Ishikawa (cell line): Measurements from ENCODE around the gene CROCC.

Experiments
- CEBPB ChIP-seq: IDR thresholded peaks from 2 replicates; pipeline ENCODE4 v1.6.1; 2012
- CREB1 ChIP-seq: IDR thresholded peaks from 2 replicates; pipeline ENCODE4 v1.6.1; 2012; ENCODE audit warnings: low read depth
- EP300 ChIP-seq: IDR thresholded peaks from 2 replicates; pipeline ENCODE4 v1.6.1; 2012; ENCODE audit warnings: borderline replicate concordance
- FOXM1 ChIP-seq: IDR thresholded peaks from 2 replicates; pipeline ENCODE4 v1.6.1; 2012; ENCODE audit warnings: low read depth, borderline replicate concordance
- RAD21 ChIP-seq: IDR thresholded peaks from 2 replicates; pipeline ENCODE4 v1.6.1; 2012; ENCODE audit warnings: low read depth
- TAF1 ChIP-seq: IDR thresholded peaks from 2 replicates; pipeline ENCODE4 v1.6.1; 2012; ENCODE audit warnings: low read depth, mild to moderate bottlenecking
- TCF12 ChIP-seq: IDR thresholded peaks from 2 replicates; pipeline ENCODE4 v1.6.1; 2012; ENCODE audit warnings: low read depth
- TEAD4 ChIP-seq: IDR thresholded peaks from 2 replicates; pipeline ENCODE4 v1.6.1; 2012
- YY1 ChIP-seq: IDR thresholded peaks from 2 replicates; pipeline ENCODE4 v1.6.1; 2012; ENCODE audit warnings: low read depth
- TF ChIP-seq, protein P1 (sequence below): IDR thresholded peaks from 2 replicates; pipeline ENCODE4 v1.6.1; 2012; ENCODE audit warnings: low read depth, mild to moderate bottlenecking
- TF ChIP-seq, protein P2 (sequence below): IDR thresholded peaks from 2 replicates; pipeline ENCODE4 v1.6.1; 2012

DNA sequence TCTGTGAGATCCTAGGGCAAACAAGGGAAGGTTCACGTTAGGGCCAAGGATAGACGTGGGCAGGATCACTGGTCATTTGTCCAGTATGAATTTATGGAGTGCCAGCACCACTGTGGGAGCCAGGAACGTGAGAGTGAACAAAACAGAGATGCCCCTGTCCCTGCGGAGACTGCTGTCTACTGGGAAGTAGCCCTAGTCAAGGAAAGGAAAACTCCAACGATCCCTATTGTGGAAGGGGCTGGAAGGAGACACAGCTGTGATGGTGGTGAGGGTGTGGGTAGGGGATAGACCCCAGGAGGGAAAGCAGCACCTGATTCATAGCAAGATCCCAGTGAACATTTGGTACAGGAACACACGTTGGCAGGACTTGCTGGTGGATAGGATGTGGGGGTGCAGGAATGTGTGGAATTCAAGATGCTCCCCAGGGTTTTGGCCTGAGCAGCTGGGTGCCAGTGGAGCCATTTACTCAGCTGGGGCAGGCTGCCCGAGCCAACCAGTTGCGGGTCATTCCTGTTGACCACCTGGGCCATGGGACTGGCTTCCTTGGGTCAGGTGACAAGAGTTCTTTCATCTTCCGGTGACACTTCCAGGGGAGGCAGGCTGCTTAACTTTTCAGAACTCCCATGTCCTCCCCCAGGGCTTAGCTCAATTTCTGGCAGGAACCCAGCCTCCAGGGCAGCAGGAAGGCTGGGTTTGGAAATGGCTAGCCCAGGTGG, 91.2 kb downstream of the CROCC start:
- TF ChIP-seq RAD21: no peak
- no peak for TF ChIP-seq FOXM1
- TF ChIP-seq, protein P1, sequence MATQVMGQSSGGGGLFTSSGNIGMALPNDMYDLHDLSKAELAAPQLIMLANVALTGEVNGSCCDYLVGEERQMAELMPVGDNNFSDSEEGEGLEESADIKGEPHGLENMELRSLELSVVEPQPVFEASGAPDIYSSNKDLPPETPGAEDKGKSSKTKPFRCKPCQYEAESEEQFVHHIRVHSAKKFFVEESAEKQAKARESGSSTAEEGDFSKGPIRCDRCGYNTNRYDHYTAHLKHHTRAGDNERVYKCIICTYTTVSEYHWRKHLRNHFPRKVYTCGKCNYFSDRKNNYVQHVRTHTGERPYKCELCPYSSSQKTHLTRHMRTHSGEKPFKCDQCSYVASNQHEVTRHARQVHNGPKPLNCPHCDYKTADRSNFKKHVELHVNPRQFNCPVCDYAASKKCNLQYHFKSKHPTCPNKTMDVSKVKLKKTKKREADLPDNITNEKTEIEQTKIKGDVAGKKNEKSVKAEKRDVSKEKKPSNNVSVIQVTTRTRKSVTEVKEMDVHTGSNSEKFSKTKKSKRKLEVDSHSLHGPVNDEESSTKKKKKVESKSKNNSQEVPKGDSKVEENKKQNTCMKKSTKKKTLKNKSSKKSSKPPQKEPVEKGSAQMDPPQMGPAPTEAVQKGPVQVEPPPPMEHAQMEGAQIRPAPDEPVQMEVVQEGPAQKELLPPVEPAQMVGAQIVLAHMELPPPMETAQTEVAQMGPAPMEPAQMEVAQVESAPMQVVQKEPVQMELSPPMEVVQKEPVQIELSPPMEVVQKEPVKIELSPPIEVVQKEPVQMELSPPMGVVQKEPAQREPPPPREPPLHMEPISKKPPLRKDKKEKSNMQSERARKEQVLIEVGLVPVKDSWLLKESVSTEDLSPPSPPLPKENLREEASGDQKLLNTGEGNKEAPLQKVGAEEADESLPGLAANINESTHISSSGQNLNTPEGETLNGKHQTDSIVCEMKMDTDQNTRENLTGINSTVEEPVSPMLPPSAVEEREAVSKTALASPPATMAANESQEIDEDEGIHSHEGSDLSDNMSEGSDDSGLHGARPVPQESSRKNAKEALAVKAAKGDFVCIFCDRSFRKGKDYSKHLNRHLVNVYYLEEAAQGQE: no peak
- peak; percentile 13; the same call in 1 of the 2 replicates for TF ChIP-seq YY1
- TF ChIP-seq, protein P2, sequence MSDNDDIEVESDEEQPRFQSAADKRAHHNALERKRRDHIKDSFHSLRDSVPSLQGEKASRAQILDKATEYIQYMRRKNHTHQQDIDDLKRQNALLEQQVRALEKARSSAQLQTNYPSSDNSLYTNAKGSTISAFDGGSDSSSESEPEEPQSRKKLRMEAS: no peak; the same call in 1 of the 2 replicates
- no peak for TF ChIP-seq TAF1
- peak; percentile 80 for TF ChIP-seq TCF12
- no peak for TF ChIP-seq CREB1
- no peak for TF ChIP-seq CEBPB
- TF ChIP-seq TEAD4: peak; percentile 95
- no peak for TF ChIP-seq EP300
